ENCODE measurements around the gene PGM5. TPM values are rescaled to one million over a fixed set of nuclear protein-coding genes. Genes with fewer than 3 reads are reported as not detected.

The PGM5 gene
- total RNA-seq, 1 donor from 2014 or later = 70.9 TPM

DNA sequence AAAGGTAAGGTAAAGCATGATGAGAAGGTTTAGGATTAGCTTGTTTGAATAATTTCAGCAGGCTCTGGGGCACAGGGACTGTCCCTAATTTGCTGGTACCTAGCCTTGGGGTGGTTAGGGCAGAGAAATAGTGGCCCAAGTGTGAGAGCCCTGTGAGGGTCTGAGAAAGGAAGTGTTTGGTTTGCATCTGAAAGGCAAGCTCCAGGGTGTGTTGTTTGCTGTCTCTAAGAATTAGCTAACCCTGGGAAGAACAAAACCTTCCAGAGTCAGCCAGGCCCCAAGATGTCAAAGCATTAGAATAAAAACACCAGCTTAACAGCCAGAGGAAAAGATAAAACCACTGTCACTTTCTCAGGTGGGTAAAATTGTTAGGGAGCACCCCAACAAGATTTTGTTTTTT lies 153.3 kb downstream of the PGM5 start:
- Histone ChIP-seq H3K36me3 (peaks cover 0 to 5% of the 10 kb centered on the region in 2 donors), H3K9me3 (no peaks in the 10 kb centered on the region), H3K4me1 (peaks cover 0 to 24% of the 10 kb centered on the region in 2 donors), H3K27ac (peak overlapping the region in 1 of 2 donors; percentile 86), H3K4me3 (no peak overlapping the region), H3K27me3 (no peaks in the 10 kb centered on the region)
- TF ChIP-seq, protein P1, sequence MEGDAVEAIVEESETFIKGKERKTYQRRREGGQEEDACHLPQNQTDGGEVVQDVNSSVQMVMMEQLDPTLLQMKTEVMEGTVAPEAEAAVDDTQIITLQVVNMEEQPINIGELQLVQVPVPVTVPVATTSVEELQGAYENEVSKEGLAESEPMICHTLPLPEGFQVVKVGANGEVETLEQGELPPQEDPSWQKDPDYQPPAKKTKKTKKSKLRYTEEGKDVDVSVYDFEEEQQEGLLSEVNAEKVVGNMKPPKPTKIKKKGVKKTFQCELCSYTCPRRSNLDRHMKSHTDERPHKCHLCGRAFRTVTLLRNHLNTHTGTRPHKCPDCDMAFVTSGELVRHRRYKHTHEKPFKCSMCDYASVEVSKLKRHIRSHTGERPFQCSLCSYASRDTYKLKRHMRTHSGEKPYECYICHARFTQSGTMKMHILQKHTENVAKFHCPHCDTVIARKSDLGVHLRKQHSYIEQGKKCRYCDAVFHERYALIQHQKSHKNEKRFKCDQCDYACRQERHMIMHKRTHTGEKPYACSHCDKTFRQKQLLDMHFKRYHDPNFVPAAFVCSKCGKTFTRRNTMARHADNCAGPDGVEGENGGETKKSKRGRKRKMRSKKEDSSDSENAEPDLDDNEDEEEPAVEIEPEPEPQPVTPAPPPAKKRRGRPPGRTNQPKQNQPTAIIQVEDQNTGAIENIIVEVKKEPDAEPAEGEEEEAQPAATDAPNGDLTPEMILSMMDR (IDR thresholded peaks at IDR 0.05) = no peak
- intact Hi-C loops (cut with DNase I) = no loop called here
- DNase-seq (ENCODE audit: low spot score in 2 of 2) = no peak

DNA sequence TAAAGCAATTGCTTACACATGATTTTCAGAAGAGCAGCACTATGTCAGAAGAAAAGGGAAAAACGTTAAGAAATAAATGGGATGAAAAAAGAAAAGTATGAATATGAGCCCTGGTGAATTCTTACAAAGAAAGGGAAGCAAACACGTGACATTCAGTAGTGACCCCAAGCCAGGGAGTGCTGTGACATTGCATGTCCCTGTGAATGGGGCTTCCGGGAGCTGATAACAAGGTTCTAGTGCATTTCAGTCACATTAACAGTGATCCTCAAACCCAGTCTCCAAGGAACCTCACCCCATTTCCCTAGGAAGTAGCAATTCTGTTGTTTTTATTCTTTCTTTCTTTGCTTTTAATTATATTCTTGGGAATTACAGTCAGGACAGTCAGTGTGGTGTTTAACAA lies 157.0 kb downstream of the PGM5 start:
- Histone ChIP-seq H3K36me3 (peaks cover 7 to 10% of the 10 kb centered on the region in 2 donors), H3K4me3 (no peak overlapping the region), H3K27me3 (no peaks in the 10 kb centered on the region), H3K4me1 (peaks cover 0 to 10% of the 10 kb centered on the region in 2 donors), H3K9me3 (peaks cover 0 to 6% of the 10 kb centered on the region in 2 donors), H3K27ac (no peak overlapping the region)
- TF ChIP-seq, protein P1 (IDR thresholded peaks at IDR 0.05) = no peak
- DNase-seq (ENCODE audit: low spot score in 2 of 2) = no peak
- intact Hi-C loops (cut with DNase I) = no loop called here

DNA sequence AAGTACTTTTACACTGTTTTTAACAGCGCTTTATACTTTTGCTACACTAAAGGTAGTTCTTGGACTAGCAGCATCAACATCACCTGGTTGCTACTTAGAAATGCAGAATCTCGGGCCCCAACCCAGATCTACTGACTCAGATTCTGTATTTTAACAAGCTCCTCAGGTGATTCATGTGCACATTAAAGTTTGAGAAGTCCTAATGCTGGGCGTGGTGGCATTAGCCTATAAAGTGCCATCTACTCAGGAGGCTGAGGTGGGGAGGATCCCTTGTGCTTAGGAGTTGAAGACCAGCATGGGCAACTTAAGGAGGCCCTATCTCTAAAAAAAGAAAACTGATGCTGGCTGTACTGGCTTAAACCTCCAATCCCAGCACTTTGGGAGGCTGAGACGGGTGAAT lies 157.6 kb downstream of the PGM5 start:
- TF ChIP-seq, protein P1 (IDR thresholded peaks at IDR 0.05) = no peak
- peaks cover 7 to 10% of the 10 kb centered on the region in 2 donors for H3K36me3 ChIP-seq
- DNase-seq (ENCODE audit: low spot score in 2 of 2) = no peak
- peaks cover 0 to 6% of the 10 kb centered on the region in 2 donors for H3K9me3 ChIP-seq
- peak overlapping the region in 1 of 2 donors; percentile 44 for H3K27ac ChIP-seq
- intact Hi-C loops (cut with DNase I) = no loop called here
- H3K27me3 ChIP-seq = no peaks in the 10 kb centered on the region
- peaks cover 0 to 10% of the 10 kb centered on the region in 2 donors for H3K4me1 ChIP-seq
- no peak overlapping the region for H3K4me3 ChIP-seq

DNA sequence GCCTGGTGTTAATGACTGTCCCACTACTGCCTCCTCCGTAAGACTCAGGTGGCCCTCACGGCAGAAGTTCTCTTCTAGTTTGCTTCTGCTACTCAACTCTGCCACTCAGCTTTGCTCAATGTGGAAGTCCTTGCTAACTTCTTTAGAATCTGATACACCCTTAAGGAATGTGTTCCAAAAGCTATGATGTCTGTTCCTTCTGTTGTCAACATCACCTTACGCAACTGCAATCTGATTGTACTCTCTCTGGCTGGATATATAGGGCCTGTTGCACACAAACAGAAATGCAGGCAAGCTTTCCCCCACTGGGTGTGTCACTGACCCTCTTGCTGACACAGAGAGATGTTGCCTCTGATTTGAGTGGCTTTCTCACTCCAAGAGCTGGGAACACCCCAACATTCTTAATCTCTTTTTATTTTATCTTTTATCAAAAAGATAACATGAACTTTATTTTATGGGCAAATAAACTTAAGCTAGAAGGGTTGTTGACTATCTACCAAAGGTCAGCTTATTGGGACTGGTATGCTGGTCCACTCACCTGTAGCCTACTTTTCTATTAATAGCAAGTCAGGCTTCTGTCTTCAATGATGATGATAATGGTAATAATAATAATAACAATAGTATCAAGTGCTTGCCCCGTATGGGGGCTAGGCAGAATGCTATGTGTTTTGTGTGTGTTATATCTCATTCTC lies 159.1 kb downstream of the PGM5 start:
- peaks cover 0 to 10% of the 10 kb centered on the region in 2 donors for H3K4me1 ChIP-seq
- DNase-seq (ENCODE audit: low spot score in 2 of 2) = peak in 1 of 2 donors; percentile 81
- H3K9me3 ChIP-seq = peaks cover 0 to 6% of the 10 kb centered on the region in 2 donors
- intact Hi-C loops (cut with DNase I) = no loop called here
- H3K4me3 ChIP-seq = no peak overlapping the region
- H3K27me3 ChIP-seq = no peaks in the 10 kb centered on the region
- TF ChIP-seq, protein P1 (IDR thresholded peaks at IDR 0.05) = no peak
- peaks cover 7 to 10% of the 10 kb centered on the region in 2 donors for H3K36me3 ChIP-seq
- peak overlapping the region; percentile 4 to 44 for H3K27ac ChIP-seq

DNA sequence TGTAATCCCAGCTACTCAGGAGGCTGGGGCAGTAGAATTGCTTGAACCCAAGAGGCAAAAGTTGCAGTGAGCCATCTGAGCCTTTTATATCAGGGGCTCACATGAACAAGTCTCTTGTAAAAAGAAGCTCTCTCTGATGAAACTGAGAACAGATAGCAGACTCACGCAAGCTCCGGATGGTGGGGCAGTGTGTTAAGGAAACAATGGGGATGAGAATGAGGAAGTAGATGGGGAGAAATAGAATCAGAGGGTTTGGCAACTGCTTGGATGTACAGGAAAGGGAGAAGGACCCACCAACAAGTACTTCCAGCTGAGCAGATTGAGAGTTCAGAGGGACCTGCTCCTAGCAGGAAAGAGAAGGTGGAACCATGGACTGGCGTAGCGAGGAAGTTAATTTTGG lies 165.7 kb downstream of the PGM5 start:
- peaks cover 4 to 7% of the 10 kb centered on the region in 2 donors for H3K36me3 ChIP-seq
- no peaks in the 10 kb centered on the region for H3K4me1 ChIP-seq
- intact Hi-C loops (cut with DNase I) = no loop called here
- TF ChIP-seq, protein P1 (IDR thresholded peaks at IDR 0.05) = no peak
- peaks cover 0 to 6% of the 10 kb centered on the region in 2 donors for H3K9me3 ChIP-seq
- no peak for DNase-seq (ENCODE audit: low spot score in 2 of 2)
- H3K27me3 ChIP-seq = no peaks in the 10 kb centered on the region
- no peak overlapping the region for H3K4me3 ChIP-seq
- no peak overlapping the region for H3K27ac ChIP-seq
